ENCODE measurements around the gene SMC4.

DNA sequence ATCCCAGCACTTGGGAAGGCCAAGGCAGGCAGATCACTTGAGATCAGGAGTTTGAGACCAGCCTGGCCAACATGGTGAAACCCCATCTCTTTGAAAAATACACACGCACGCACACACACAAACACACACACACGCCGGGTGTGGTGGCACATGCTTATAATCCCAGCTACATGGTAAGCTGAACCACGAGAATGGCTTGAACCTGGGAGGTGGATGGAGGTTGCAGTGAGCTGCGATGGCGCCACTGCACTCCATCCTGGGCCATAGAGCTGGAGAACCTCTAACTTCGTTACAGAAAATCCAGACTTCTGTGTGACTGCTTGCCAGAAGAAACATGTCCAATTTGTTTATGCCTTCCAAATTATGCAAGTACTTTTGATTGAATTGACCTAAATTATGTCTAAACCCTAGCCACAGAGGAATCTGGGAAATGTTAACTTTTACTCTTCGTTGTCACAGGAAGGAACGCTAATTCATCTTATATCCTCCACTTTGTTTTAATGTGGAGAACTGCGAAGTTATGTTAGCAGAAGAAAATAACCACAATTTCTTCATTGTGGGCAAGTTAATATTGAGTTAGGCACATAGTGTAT lies 28.5 kb downstream of the SMC4 start:
- TF ChIP-seq EZH2 (IDR thresholded peaks at IDR 0.05; ENCODE audit: low read length, unreplicated experiment) (no peak), EZH2phosphoT487 (IDR thresholded peaks at IDR 0.05; ENCODE audit: borderline replicate concordance, low read length) (no peak)
- TF ChIP-seq, protein P1, sequence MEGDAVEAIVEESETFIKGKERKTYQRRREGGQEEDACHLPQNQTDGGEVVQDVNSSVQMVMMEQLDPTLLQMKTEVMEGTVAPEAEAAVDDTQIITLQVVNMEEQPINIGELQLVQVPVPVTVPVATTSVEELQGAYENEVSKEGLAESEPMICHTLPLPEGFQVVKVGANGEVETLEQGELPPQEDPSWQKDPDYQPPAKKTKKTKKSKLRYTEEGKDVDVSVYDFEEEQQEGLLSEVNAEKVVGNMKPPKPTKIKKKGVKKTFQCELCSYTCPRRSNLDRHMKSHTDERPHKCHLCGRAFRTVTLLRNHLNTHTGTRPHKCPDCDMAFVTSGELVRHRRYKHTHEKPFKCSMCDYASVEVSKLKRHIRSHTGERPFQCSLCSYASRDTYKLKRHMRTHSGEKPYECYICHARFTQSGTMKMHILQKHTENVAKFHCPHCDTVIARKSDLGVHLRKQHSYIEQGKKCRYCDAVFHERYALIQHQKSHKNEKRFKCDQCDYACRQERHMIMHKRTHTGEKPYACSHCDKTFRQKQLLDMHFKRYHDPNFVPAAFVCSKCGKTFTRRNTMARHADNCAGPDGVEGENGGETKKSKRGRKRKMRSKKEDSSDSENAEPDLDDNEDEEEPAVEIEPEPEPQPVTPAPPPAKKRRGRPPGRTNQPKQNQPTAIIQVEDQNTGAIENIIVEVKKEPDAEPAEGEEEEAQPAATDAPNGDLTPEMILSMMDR (conservative IDR thresholded peaks at IDR 0.05; ENCODE audit: low read depth, low read length): no peak
